ENCODE results near the gene ANAPC13. TPM values are rescaled to one million over a fixed set of nuclear protein-coding genes. Genes with fewer than 3 reads are reported as not detected.
A peak's percentile ranks its signal among the peaks of the same experiment; 100 is the strongest.

Gene ANAPC13
- total and polyA plus RNA-seq, 8 donors = 63.5 to 103 (median 85.5) TPM

DNA sequence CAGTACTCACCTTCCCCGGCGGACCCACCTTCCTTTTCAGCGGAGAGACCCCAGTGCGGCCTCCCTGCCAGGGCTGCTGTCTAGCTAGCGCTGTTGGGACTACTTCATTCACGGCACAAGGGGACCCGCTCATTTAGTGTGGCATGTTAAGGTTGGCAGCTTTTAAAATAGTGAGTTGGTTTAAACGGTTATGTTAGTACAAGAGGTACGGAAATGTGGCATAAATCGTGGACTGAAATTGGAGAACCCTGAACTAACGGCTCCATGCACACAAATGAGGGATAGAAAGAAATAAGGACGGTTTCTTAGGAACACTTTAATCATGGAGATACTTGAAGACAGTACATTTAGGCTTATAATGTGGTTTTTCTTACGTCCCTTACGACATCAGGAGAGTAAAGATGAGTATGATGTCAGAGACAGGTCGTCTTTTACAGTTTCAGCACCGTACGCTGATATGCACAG, 824 bp upstream of the ANAPC13 start:
- TF ChIP-seq, protein P1, sequence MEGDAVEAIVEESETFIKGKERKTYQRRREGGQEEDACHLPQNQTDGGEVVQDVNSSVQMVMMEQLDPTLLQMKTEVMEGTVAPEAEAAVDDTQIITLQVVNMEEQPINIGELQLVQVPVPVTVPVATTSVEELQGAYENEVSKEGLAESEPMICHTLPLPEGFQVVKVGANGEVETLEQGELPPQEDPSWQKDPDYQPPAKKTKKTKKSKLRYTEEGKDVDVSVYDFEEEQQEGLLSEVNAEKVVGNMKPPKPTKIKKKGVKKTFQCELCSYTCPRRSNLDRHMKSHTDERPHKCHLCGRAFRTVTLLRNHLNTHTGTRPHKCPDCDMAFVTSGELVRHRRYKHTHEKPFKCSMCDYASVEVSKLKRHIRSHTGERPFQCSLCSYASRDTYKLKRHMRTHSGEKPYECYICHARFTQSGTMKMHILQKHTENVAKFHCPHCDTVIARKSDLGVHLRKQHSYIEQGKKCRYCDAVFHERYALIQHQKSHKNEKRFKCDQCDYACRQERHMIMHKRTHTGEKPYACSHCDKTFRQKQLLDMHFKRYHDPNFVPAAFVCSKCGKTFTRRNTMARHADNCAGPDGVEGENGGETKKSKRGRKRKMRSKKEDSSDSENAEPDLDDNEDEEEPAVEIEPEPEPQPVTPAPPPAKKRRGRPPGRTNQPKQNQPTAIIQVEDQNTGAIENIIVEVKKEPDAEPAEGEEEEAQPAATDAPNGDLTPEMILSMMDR (IDR thresholded peaks at IDR 0.05) = no peak
- intact Hi-C loops (cut with DNase I) = no loop called here
- peaks cover 18 to 59% of the 10 kb centered on the region in 2 donors for H3K4me1 ChIP-seq
- no peaks in the 10 kb centered on the region for H3K9me3 ChIP-seq
- no peaks in the 10 kb centered on the region for H3K27me3 ChIP-seq
- peaks cover 0 to 11% of the 10 kb centered on the region in 2 donors for H3K36me3 ChIP-seq
- DNase-seq = no peak
- ATAC-seq = peak; percentile 3
- peak overlapping the region; percentile 96 for H3K27ac ChIP-seq
- peak overlapping the region; percentile 65 to 87 for H3K4me3 ChIP-seq

DNA sequence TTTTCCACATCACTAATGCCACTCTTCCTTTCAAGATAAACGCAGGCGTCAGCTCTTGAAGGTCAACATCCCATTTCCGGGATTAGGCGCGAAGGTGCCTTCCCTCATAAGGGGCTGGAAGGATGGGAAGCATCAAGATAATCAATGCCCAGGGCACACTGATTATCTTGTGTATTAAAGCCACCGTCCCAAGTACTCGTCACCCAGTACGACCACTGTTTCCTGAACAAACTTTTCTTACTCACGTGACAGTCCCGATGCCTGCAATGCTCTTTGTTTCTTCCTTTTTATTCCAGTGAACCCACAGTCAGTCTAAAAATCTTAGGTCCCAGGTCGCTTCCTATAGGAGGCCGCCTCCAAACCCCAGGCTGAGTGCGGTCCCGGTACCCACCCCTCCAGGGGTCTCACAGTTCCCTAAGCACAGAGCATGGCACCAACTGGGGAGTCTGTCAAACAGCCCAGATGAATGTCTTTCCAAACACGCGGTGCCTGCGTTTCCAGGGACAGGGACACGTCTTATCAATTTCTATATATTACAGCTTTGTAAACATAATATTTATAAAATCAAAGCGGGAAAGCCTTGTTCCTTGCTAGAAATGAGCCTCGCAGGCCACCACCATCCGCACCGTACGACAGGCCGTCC, 589 bp downstream of the ANAPC13 start:
- DNase-seq (no peak), ATAC-seq (peak; percentile 1)
- Histone ChIP-seq H3K36me3 (peaks cover 0 to 25% of the 10 kb centered on the region in 2 donors), H3K4me3 (peak overlapping the region; percentile 65 to 87), H3K4me1 (peaks cover 18 to 62% of the 10 kb centered on the region in 2 donors), H3K9me3 (no peaks in the 10 kb centered on the region), H3K27ac (peak overlapping the region; percentile 96), H3K27me3 (no peaks in the 10 kb centered on the region)
- intact Hi-C loops (cut with DNase I) = no loop called here
- TF ChIP-seq, protein P1 (IDR thresholded peaks at IDR 0.05) = no peak

DNA sequence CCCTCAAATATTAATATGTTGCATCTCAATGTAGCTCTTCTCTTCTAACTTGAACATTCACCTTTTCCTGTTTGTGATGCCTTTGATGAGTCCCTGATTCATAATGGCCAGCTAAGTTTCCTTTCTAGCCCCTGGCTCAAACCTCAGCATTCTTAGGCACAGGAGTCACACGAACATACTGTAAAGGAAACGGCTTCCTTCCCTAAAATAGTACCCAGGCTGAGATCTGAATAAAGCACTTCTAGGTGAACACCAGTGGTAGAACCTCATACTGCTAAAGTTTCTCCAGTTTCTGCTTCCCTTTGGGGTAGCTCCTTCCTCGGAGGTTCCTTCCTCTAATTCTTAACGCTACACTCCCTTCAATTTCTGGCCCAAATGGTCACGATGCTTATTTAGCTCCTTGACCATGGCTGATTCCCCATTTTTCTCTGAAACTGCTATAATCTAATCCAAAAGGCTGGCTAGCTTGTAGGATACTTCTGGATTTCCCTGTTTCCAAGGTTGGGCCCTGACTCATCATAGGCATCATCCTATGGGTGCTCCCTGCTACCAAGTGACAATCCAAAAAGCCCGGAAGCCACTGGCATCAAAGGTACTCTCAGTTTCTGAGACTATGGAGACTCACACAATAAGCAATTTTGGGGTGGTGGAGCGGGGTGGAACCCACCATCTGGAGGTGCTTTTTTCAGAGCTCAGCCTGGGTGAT, 2.4 kb downstream of the ANAPC13 start:
- intact Hi-C loops (cut with DNase I) = loop anchor here in 1 of 2 donors (5.0 kb wide), 1 partner anchor 271 kb away; no protein-coding TSS in a partner anchor
- Histone ChIP-seq H3K27me3 (no peaks in the 10 kb centered on the region), H3K9me3 (no peaks in the 10 kb centered on the region), H3K4me1 (peaks cover 19 to 52% of the 10 kb centered on the region in 2 donors), H3K4me3 (no peak overlapping the region), H3K27ac (peak overlapping the region in 1 of 2 donors; percentile 78), H3K36me3 (peaks cover 0 to 41% of the 10 kb centered on the region in 2 donors)
- no peak for ATAC-seq
- TF ChIP-seq, protein P1 (IDR thresholded peaks at IDR 0.05) = no peak
- no peak for DNase-seq

DNA sequence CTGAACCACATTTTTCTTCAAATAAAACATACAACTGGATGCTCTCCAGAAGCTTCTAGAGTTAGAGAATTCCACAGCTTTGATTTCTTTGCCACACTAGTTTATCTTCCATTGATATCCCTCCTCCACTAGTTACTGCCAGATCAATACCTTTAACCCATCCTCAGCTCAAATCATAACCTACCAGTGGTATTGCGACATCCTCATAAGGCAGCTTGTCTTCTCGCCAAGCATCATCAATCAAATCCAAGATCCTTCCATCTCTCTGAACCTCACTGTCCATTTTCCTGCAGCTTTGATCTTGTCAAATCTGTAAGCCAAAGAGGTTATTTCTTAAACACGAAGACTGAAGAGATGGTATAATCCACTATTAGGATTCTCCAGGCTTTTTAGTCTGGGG, 3.2 kb downstream of the ANAPC13 start:
- no peak for DNase-seq
- Histone ChIP-seq H3K36me3 (peaks cover 0 to 48% of the 10 kb centered on the region in 2 donors), H3K9me3 (no peaks in the 10 kb centered on the region), H3K27me3 (no peaks in the 10 kb centered on the region), H3K4me1 (peaks cover 25 to 47% of the 10 kb centered on the region in 2 donors), H3K27ac (peak overlapping the region in 1 of 2 donors; percentile 78), H3K4me3 (no peak overlapping the region)
- no peak for ATAC-seq
- TF ChIP-seq, protein P1 (IDR thresholded peaks at IDR 0.05) = no peak
- intact Hi-C loops (cut with DNase I) = loop anchor here in 1 of 2 donors (5.0 kb wide), 1 partner anchor 270 kb away; no protein-coding TSS in a partner anchor

DNA sequence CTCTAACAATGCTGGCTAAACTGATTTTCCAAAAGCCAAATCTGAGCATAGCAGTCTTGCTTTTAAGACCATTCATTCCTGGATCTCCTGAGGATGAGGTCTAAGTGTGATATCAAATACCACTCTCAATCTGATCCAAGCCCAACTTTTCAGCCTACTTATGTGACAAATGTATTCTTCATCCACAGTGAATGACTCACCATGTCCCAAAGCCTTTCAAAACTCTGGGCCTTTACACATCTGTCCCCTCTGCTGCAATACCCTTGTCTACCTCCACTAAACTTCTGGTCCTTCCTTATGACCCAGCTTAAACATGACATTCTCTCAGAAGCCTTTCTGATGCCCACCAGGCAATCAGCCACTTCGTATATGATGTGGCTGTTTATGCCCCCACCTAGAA, 4.6 kb downstream of the ANAPC13 start:
- Histone ChIP-seq H3K36me3 (peaks cover 0 to 62% of the 10 kb centered on the region in 2 donors), H3K27ac (no peak overlapping the region), H3K4me1 (peaks cover 19 to 41% of the 10 kb centered on the region in 2 donors), H3K27me3 (no peaks in the 10 kb centered on the region), H3K9me3 (no peaks in the 10 kb centered on the region), H3K4me3 (no peak overlapping the region)
- TF ChIP-seq, protein P1 (IDR thresholded peaks at IDR 0.05) = no peak
- ATAC-seq (no peak), DNase-seq (no peak)
- intact Hi-C loops (cut with DNase I) = loop anchor here in 1 of 2 donors (5.0 kb wide), 1 partner anchor 269 kb away; no protein-coding TSS in a partner anchor
